SK-N-SH (cell line): ENCODE results near the gene GSTO1. TPM values are rescaled to one million over a fixed set of nuclear protein-coding genes. Genes with fewer than 3 reads are reported as not detected.

Experiments
- CTCF ChIA-PET: fragments of 300-600, 350-600 bp; formaldehyde crosslinking; extraction: SDS; loops from one replicate; lab custom pipeline; 2021; lab: Yijun Ruan, JAX
- POLR2A ChIA-PET: fragments of 350-600 bp; sonication (Branson Sonifier 250); formaldehyde crosslinking; extraction: SDS; loops from one replicate; lab custom pipeline; 2020; ENCODE audit warnings: antibody characterized with exemption, inconsistent platforms; lab: Yijun Ruan, JAX
- DNase-seq: peaks from one replicate; pipeline ENCODE4 v3.0.0; 2012
- H2AFZ ChIP-seq: fragments of 200-600 bp; sonication (generic); 2 replicates; pipeline ENCODE4 v1.8.1; 2016; ENCODE audit warnings: antibody characterized with exemption, mild to moderate bottlenecking, low read depth
- H3F3A ChIP-seq: fragments of 200-600 bp; sonication (generic); replicated peaks from 2 replicates; pipeline ENCODE3; 2016; ENCODE audit warnings: antibody characterized with exemption, mild to moderate bottlenecking; ENCODE audit not compliant: insufficient read depth
- H3K27ac ChIP-seq, 2 experiments: fragments of 200-500 bp in 1 of 2; fragments of 200-600 bp in 1 of 2; sonication (Bioruptor generic) in 1 of 2; sonication (generic), shearing (Covaris generic) in 1 of 2; 2 replicates each; pipeline versions ENCODE4 v1.5.1 to v1.6.1; 2014 to 2016; ENCODE audit warnings: low read depth in 2 of 2, inconsistent platforms in 1 of 2, low read length in 1 of 2, mild to moderate bottlenecking in 1 of 2, mixed read lengths in 1 of 2
- H3K27me3 ChIP-seq: fragments of 200-600 bp; sonication (generic), shearing (Covaris generic); 2 replicates; pipeline ENCODE4 v1.6.1; 2016; ENCODE audit warnings: mixed run types; ENCODE audit not compliant: insufficient read depth
- H3K36me3 ChIP-seq, 2 experiments: fragments of 200-500 bp in 1 of 2; fragments of 200-600 bp in 1 of 2; sonication (Bioruptor generic) in 1 of 2; sonication (generic) in 1 of 2; replicated peaks in 1 of 2; 2 replicates each; pipeline versions ENCODE3 to v1.5.1; 2014 to 2016; ENCODE audit warnings: low read length in 1 of 2, mild to moderate bottlenecking in 1 of 2; ENCODE audit not compliant: insufficient read depth in 2 of 2, control insufficient read depth in 1 of 2
- H3K4me1 ChIP-seq, 2 experiments: fragments of 200-500 bp in 1 of 2; fragments of 200-600 bp in 1 of 2; sonication (Bioruptor generic) in 1 of 2; sonication (generic), shearing (Covaris generic) in 1 of 2; 2 replicates each; pipeline versions ENCODE4 v1.5.1 to v1.6.1; 2014 to 2016; ENCODE audit warnings: low read depth in 1 of 2, low read length in 1 of 2, mixed run types in 1 of 2; ENCODE audit not compliant: insufficient read depth in 2 of 2, control insufficient read depth in 1 of 2
- H3K4me2 ChIP-seq: fragments of 200-600 bp; sonication (generic), shearing (Covaris generic); 2 replicates; pipeline ENCODE4 v1.6.1; 2017; ENCODE audit warnings: mixed run types
- H3K4me3 ChIP-seq, 2 experiments: fragments of 200-500 bp in 1 of 2; fragments of 200-600 bp in 1 of 2; sonication (Bioruptor generic) in 1 of 2; sonication (generic), shearing (Covaris generic) in 1 of 2; 2 replicates each; pipeline versions ENCODE4 v1.5.1 to v1.8.1; 2014 to 2016; ENCODE audit warnings: low read depth in 2 of 2, inconsistent platforms in 1 of 2, low read length in 1 of 2, mild to moderate bottlenecking in 1 of 2, mixed read lengths in 1 of 2, moderate library complexity in 1 of 2
- H3K79me2 ChIP-seq: fragments of 200-600 bp; sonication (generic); 2 replicates; pipeline ENCODE4 v1.8.1; 2017; ENCODE audit warnings: mild to moderate bottlenecking; ENCODE audit not compliant: insufficient read depth
- H3K9ac ChIP-seq: fragments of 200-600 bp; sonication (generic); 2 replicates; pipeline ENCODE4 v1.6.1; 2017; ENCODE audit warnings: mixed run types
- H3K9me2 ChIP-seq: fragments of 200-600 bp; sonication (generic); 2 replicates; pipeline ENCODE4 v1.6.1; 2017; ENCODE audit warnings: mixed run types
- H3K9me3 ChIP-seq: fragments of 200-600 bp; sonication (generic); 2 replicates; pipeline ENCODE4 v1.6.1; 2017; ENCODE audit warnings: mixed run types, mild to moderate bottlenecking, moderate library complexity
- H4K20me1 ChIP-seq: fragments of 200-600 bp; sonication (generic); 2 replicates; pipeline ENCODE4 v1.6.1; 2017; ENCODE audit warnings: mild to moderate bottlenecking, mixed run types; ENCODE audit not compliant: insufficient read depth
- ELF1 ChIP-seq: IDR thresholded peaks from 2 replicates; pipeline ENCODE4 v1.4.0; 2012
- EZH2phosphoT487 ChIP-seq: fragments of 200-600 bp; sonication (generic); IDR thresholded peaks from 2 replicates; pipeline ENCODE4 v1.6.1; 2017; ENCODE audit warnings: low read depth, mixed run types, mild to moderate bottlenecking, antibody characterized with exemption, moderate library complexity, borderline replicate concordance
- FOSL2 ChIP-seq: IDR thresholded peaks from 2 replicates; pipeline ENCODE4 v1.4.0; 2012; ENCODE audit warnings: low read depth, mild to moderate bottlenecking, moderate library complexity, borderline replicate concordance
- FOXJ3 ChIP-seq: sonication (generic); formaldehyde crosslinking; IDR thresholded peaks from 2 replicates; pipeline ENCODE4 v1.5.1; 2020; ENCODE audit warnings: mild to moderate bottlenecking, missing genetic modification reagents
- FOXM1 ChIP-seq: IDR thresholded peaks from 2 replicates; pipeline ENCODE4 v1.4.0; 2012; ENCODE audit warnings: low read depth, mild to moderate bottlenecking
- GABPA ChIP-seq: IDR thresholded peaks from 2 replicates; pipeline ENCODE4 v1.4.0; 2012; ENCODE audit warnings: low read depth, mild to moderate bottlenecking
- MEF2A ChIP-seq: IDR thresholded peaks from 2 replicates; pipeline ENCODE4 v1.4.0; 2012; ENCODE audit warnings: low read depth, borderline replicate concordance
- RAD21 ChIP-seq: IDR thresholded peaks from 2 replicates; pipeline ENCODE4 v1.6.1; 2012; ENCODE audit warnings: mild to moderate bottlenecking, low read length
- RFX5 ChIP-seq: IDR thresholded peaks from 2 replicates; pipeline ENCODE4 v1.6.1; 2012; ENCODE audit warnings: mild to moderate bottlenecking, improper control_type of control experiment, low read length
- SMC3 ChIP-seq: IDR thresholded peaks from 2 replicates; pipeline ENCODE4 v1.6.1; 2012; ENCODE audit warnings: low read depth, low read length, improper control_type of control experiment
- TCF12 ChIP-seq: IDR thresholded peaks from 2 replicates; pipeline ENCODE4 v1.4.0; 2012
- YY1 ChIP-seq: IDR thresholded peaks from 2 replicates; pipeline ENCODE4 v1.4.0; 2012; ENCODE audit warnings: low read depth, mild to moderate bottlenecking
- WGBS: methylation state at CpG from one replicate; pipeline ENCODE4 v1.1.6; 2017; ENCODE audit warnings: low lambda C conversion rate; 5-methylcytosine and 5-hydroxymethylcytosine counted together
- polyA plus RNA-seq, 3 experiments: library from polyadenylated mRNA; depleted of rRNA; stranded (reverse); fragments of >200 nt; gene quantifications; 2 replicates each; pipeline ENCODE4 v1.2.3, GENCODE V29; 2012
- TF ChIP-seq, protein P1 (sequence below): IDR thresholded peaks from 2 replicates; pipeline ENCODE4 v1.4.0; 2012; ENCODE audit warnings: low read depth, borderline replicate concordance
- TF ChIP-seq, protein P2 (sequence below): IDR thresholded peaks from 2 replicates; pipeline ENCODE4 v1.6.1; 2012; ENCODE audit warnings: mild to moderate bottlenecking, low read depth, low read length, moderate library complexity
- TF ChIP-seq, protein P3 (sequence below): fragments of 200-600 bp; sonication (generic); IDR thresholded peaks from 2 replicates; pipeline ENCODE4 v1.6.1; 2017; ENCODE audit warnings: antibody characterized with exemption, mild to moderate bottlenecking, moderate library complexity
- TF ChIP-seq, protein P4 (sequence below): fragments of 150-350 bp; IDR thresholded peaks from 2 replicates; pipeline ENCODE4 v1.6.1; 2017; ENCODE audit warnings: antibody characterized with exemption, low read length, low read depth, borderline replicate concordance

GSTO1 gene
- polyA plus RNA-seq, 1 of the 3 experiments (the other 2 are of a cell fraction): 126 TPM

DNA sequence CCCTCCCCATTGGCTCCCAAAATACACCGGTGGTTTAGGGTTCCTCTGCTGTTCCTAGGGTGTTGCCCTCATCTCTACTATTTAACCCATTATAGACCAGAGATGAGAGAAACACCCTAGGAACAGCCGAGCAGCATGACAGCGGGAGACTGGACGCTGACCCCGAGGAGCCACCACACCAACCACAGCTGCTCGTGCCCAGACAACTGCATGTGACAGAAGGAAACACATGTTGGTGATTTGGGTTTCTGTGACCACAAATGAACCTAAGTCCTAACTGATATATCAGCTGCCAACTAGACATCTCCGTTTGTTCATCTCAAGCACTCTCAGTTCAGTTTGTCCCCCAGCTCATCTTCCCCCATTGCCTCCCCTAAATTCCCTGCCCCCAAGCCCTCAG is 35.9 kb upstream of the GSTO1 start:
- Histone ChIP-seq H3K4me1 (no peaks in the 10 kb centered on the region; a peak in 1 of 4 replicates), H3K4me3 (no peak overlapping the region), H3K9me3 (no peaks in the 10 kb centered on the region), H3K9ac (no peak overlapping the region), H3K27me3 (no peaks in the 10 kb centered on the region), H4K20me1 (no peaks in the 10 kb centered on the region), H3K27ac (no peak overlapping the region), H3K4me2 (no peak overlapping the region), H3K79me2 (no peaks in the 10 kb centered on the region), H3K36me3 (no peaks in the 10 kb centered on the region), H2AFZ (no peak overlapping the region), H3K9me2 (no peaks in the 10 kb centered on the region), H3F3A (no peaks in the 10 kb centered on the region)
- ChIA-PET CTCF (interaction anchor here (1.0 to 1.4 kb wide), 2 partner anchors 8 to 97 kb away, joined by 3 to 5 read pairs; partner anchors contain the start of gene SFR1), POLR2A (no interaction called here)
- no peak for DNase-seq
- WGBS: 56% methylated on average over 7 of the region's 7 CpGs
- TF ChIP-seq SMC3 (no peak), GABPA (no peak), RFX5 (no peak), MEF2A (no peak), FOXM1 (no peak), TCF12 (no peak), FOXJ3 (CRISPR knock-in tag) (no peak), ELF1 (no peak), EZH2phosphoT487 (no peak)
- TF ChIP-seq, protein P1, sequence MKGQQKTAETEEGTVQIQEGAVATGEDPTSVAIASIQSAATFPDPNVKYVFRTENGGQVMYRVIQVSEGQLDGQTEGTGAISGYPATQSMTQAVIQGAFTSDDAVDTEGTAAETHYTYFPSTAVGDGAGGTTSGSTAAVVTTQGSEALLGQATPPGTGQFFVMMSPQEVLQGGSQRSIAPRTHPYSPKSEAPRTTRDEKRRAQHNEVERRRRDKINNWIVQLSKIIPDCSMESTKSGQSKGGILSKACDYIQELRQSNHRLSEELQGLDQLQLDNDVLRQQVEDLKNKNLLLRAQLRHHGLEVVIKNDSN: no peak
- TF ChIP-seq, protein P2, sequence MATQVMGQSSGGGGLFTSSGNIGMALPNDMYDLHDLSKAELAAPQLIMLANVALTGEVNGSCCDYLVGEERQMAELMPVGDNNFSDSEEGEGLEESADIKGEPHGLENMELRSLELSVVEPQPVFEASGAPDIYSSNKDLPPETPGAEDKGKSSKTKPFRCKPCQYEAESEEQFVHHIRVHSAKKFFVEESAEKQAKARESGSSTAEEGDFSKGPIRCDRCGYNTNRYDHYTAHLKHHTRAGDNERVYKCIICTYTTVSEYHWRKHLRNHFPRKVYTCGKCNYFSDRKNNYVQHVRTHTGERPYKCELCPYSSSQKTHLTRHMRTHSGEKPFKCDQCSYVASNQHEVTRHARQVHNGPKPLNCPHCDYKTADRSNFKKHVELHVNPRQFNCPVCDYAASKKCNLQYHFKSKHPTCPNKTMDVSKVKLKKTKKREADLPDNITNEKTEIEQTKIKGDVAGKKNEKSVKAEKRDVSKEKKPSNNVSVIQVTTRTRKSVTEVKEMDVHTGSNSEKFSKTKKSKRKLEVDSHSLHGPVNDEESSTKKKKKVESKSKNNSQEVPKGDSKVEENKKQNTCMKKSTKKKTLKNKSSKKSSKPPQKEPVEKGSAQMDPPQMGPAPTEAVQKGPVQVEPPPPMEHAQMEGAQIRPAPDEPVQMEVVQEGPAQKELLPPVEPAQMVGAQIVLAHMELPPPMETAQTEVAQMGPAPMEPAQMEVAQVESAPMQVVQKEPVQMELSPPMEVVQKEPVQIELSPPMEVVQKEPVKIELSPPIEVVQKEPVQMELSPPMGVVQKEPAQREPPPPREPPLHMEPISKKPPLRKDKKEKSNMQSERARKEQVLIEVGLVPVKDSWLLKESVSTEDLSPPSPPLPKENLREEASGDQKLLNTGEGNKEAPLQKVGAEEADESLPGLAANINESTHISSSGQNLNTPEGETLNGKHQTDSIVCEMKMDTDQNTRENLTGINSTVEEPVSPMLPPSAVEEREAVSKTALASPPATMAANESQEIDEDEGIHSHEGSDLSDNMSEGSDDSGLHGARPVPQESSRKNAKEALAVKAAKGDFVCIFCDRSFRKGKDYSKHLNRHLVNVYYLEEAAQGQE: no peak
- TF ChIP-seq, protein P3, sequence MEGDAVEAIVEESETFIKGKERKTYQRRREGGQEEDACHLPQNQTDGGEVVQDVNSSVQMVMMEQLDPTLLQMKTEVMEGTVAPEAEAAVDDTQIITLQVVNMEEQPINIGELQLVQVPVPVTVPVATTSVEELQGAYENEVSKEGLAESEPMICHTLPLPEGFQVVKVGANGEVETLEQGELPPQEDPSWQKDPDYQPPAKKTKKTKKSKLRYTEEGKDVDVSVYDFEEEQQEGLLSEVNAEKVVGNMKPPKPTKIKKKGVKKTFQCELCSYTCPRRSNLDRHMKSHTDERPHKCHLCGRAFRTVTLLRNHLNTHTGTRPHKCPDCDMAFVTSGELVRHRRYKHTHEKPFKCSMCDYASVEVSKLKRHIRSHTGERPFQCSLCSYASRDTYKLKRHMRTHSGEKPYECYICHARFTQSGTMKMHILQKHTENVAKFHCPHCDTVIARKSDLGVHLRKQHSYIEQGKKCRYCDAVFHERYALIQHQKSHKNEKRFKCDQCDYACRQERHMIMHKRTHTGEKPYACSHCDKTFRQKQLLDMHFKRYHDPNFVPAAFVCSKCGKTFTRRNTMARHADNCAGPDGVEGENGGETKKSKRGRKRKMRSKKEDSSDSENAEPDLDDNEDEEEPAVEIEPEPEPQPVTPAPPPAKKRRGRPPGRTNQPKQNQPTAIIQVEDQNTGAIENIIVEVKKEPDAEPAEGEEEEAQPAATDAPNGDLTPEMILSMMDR: no peak

DNA sequence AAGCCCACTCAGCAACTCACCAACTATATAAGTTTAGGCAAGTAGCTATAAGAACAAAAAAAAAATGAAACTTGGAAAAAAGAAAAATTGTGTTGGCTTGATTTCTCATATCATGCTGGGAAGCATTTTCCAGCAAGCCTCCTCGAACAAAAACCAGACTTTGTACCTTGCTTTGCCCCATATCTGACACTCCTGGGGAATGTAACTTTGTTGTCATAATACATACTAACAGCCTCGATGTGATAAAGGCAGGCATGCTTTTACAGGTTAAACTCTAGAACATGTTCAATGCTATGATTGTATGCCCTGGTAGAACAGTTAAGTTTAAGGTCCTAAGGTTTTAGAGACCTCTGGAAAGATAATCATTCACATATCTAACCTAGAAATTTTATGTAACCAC is 34.2 kb upstream of the GSTO1 start:
- WGBS: 38% methylated on average over 2 of the region's 2 CpGs
- no peak for DNase-seq
- CTCF ChIA-PET: interaction anchor here (0.8 to 1.0 kb wide), 3 partner anchors 8 to 335 kb away, joined by 3 read pairs; partner anchors contain the start of gene SFR1
- no peak for TF ChIP-seq RAD21
- no peak for TF ChIP-seq FOXJ3 (CRISPR knock-in tag)
- TF ChIP-seq FOSL2: no peak
- TF ChIP-seq EZH2phosphoT487: no peak
- no peak for TF ChIP-seq FOXM1
- no peak for TF ChIP-seq YY1
- TF ChIP-seq, protein P4, sequence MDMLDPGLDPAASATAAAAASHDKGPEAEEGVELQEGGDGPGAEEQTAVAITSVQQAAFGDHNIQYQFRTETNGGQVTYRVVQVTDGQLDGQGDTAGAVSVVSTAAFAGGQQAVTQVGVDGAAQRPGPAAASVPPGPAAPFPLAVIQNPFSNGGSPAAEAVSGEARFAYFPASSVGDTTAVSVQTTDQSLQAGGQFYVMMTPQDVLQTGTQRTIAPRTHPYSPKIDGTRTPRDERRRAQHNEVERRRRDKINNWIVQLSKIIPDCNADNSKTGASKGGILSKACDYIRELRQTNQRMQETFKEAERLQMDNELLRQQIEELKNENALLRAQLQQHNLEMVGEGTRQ: no peak
- TF ChIP-seq, protein P3: no peak

More for the DNA sequence above, 34.2 kb upstream of the GSTO1 start:
- H2AFZ ChIP-seq: no peak overlapping the region
- H3K9me2 ChIP-seq: no peaks in the 10 kb centered on the region
- H3K4me1 ChIP-seq: no peaks in the 10 kb centered on the region; a peak in 1 of 4 replicates
- no peak overlapping the region for H3K4me3 ChIP-seq
- H3K9me3 ChIP-seq: no peaks in the 10 kb centered on the region
- H3K27me3 ChIP-seq: no peaks in the 10 kb centered on the region
- no peaks in the 10 kb centered on the region for H3K79me2 ChIP-seq
- POLR2A ChIA-PET: no interaction called here
- no peak overlapping the region for H3K9ac ChIP-seq
- H3K4me2 ChIP-seq: no peak overlapping the region
- H3K27ac ChIP-seq: no peak overlapping the region
- H3F3A ChIP-seq: no peaks in the 10 kb centered on the region
- H3K36me3 ChIP-seq: no peaks in the 10 kb centered on the region
- H4K20me1 ChIP-seq: no peaks in the 10 kb centered on the region
